Body of pancreas (tissue), 4 donors: Measurements from ENCODE around the gene PPP1R3A.

ENCODE experiments used
- POLR2A ChIP-seq, 3 donors: fragments of 450-650 bp; IDR thresholded peaks; one replicate each; pipeline ENCODE4 v1.6.1; 2016; ENCODE audit warnings: antibody characterized with exemption in 3 of 3, mild to moderate bottlenecking in 2 of 3
- TF ChIP-seq, protein P1 (sequence below), 7 experiments: fragments of 450-650 bp in 4 of 7; fragments of 200-600 bp in 3 of 7; sonication (generic) in 3 of 7; IDR thresholded peaks; one replicate each; pipeline ENCODE4 v1.5.1; 2016 to 2019; ENCODE audit warnings: antibody characterized with exemption in 7 of 7

DNA sequence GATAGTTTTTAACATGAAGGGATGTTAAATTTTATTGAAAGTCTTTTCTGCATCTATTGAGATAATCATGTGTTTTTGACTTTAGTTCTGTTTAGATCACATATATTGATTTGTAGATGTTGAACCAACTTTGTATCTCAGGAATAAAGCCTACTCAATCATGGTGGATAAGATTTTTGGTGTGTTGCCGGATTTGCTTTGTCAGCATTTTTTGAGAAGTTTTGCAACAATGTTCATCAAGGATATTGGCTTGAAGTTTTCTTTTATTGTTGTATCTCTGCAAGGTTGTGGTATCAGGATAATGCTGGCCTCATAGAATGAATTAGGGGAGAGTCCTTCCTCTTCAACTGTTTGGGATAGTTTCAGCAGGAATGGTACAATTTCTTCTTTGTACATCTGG lies 9.3 kb upstream of the PPP1R3A start:
- no peak for TF ChIP-seq POLR2A (IDR thresholded peaks at IDR 0.05)
- TF ChIP-seq, protein P1, sequence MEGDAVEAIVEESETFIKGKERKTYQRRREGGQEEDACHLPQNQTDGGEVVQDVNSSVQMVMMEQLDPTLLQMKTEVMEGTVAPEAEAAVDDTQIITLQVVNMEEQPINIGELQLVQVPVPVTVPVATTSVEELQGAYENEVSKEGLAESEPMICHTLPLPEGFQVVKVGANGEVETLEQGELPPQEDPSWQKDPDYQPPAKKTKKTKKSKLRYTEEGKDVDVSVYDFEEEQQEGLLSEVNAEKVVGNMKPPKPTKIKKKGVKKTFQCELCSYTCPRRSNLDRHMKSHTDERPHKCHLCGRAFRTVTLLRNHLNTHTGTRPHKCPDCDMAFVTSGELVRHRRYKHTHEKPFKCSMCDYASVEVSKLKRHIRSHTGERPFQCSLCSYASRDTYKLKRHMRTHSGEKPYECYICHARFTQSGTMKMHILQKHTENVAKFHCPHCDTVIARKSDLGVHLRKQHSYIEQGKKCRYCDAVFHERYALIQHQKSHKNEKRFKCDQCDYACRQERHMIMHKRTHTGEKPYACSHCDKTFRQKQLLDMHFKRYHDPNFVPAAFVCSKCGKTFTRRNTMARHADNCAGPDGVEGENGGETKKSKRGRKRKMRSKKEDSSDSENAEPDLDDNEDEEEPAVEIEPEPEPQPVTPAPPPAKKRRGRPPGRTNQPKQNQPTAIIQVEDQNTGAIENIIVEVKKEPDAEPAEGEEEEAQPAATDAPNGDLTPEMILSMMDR (IDR thresholded peaks at IDR 0.05) = no peak
